Fibroblast of pulmonary artery (primary cell): ENCODE measurements around the gene RNF112.
A peak's percentile ranks its signal among the peaks of the same experiment; 100 is the strongest.

ENCODE experiments used
- DNase-seq: peaks from one replicate; pipeline ENCODE4 v3.0.0-alpha.2; 2010; ENCODE audit warnings: low read depth
- H3K4me3 ChIP-seq: replicated peaks from 2 replicates; pipeline ENCODE4 v1.5.1; 2011; ENCODE audit warnings: low read depth, mild to moderate bottlenecking, control low read depth, low read length, moderate library complexity
- TF ChIP-seq, protein P1 (sequence below): IDR thresholded peaks from 2 replicates; pipeline ENCODE4 v1.5.1; 2011; ENCODE audit warnings: mild to moderate bottlenecking, control low read depth, low read length, inconsistent platforms; ENCODE audit errors: missing control alignments

RNF112 gene

DNA sequence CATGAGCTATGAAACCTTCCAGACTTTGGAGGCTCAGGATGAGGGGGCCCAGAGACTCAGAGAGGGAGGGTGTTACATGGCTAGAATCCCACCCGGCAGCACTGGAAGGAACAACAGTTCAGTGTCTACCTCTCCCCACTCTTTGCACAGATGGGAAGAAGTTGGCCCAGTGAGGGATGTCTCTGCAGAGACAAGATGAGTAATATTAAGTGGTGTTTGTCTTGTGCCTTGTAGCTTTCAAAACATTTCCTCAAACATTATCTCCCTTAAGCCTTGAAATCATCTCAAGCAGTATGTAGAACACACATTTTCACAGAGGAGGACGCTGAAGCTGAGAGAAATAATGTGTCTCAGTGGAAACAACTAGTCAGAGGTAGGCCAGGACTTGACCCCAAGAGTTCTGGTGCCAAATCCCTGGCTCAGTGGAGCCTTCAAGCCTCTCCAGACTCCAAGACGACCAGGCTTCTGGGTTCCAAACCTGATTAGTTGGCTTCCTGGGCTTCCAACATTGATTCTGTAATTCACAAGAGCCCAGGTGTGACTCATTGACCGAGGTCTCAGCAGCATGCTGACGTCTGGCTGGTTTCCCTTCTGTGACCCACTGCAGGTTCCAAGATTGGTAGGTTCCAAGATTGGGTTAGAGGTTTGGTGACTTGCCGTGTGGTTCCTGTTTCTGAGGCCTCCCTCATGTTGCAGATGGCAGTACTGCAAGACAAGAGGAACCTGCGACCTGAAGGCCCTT is 7.4 kb downstream of the RNF112 start:
- peak; percentile 58 for DNase-seq
- TF ChIP-seq, protein P1, sequence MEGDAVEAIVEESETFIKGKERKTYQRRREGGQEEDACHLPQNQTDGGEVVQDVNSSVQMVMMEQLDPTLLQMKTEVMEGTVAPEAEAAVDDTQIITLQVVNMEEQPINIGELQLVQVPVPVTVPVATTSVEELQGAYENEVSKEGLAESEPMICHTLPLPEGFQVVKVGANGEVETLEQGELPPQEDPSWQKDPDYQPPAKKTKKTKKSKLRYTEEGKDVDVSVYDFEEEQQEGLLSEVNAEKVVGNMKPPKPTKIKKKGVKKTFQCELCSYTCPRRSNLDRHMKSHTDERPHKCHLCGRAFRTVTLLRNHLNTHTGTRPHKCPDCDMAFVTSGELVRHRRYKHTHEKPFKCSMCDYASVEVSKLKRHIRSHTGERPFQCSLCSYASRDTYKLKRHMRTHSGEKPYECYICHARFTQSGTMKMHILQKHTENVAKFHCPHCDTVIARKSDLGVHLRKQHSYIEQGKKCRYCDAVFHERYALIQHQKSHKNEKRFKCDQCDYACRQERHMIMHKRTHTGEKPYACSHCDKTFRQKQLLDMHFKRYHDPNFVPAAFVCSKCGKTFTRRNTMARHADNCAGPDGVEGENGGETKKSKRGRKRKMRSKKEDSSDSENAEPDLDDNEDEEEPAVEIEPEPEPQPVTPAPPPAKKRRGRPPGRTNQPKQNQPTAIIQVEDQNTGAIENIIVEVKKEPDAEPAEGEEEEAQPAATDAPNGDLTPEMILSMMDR, result peak; percentile 1
- H3K4me3 ChIP-seq, result no peak overlapping the region

DNA sequence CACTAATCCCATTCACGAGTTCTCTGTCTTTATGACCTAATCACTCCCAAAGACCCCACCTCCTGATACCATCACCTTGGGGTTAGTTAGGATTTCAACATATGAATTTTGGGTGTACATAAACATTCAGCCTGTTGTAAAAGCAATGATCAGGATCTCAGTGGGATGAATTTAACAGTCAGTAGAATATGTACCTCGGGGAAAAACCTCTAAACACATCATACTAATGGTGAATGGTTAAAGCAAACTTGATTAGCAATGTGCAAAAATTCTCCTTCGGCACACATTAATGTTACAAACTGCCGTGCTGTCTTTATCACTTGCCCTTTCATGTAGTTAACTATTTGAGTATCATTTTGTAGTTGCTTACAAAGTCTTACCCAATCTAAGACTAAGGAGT is 10.2 kb downstream of the RNF112 start:
- TF ChIP-seq, protein P1, result no peak
- DNase-seq, result no peak
- H3K4me3 ChIP-seq, result no peak overlapping the region

DNA sequence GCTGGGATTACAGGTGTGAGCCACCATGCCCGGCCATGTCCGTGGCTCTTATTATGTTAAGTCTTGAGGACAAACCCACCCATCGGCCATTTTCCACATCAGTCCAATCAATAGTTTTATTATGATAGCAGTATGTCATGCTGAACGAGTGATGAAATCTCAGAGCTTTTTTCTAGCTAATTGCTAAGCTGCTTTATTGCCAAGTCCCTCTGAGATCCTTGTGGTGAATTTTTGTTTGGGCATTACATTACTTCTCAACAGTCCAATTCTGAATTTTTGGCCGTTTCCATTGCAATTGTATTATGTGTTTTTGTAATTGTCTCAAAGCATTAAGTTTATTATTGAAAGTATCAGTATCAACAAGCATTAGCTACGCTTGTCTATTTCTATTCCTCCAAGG is 10.9 kb downstream of the RNF112 start:
- DNase-seq, result no peak
- H3K4me3 ChIP-seq, result no peak overlapping the region
- TF ChIP-seq, protein P1, result no peak

DNA sequence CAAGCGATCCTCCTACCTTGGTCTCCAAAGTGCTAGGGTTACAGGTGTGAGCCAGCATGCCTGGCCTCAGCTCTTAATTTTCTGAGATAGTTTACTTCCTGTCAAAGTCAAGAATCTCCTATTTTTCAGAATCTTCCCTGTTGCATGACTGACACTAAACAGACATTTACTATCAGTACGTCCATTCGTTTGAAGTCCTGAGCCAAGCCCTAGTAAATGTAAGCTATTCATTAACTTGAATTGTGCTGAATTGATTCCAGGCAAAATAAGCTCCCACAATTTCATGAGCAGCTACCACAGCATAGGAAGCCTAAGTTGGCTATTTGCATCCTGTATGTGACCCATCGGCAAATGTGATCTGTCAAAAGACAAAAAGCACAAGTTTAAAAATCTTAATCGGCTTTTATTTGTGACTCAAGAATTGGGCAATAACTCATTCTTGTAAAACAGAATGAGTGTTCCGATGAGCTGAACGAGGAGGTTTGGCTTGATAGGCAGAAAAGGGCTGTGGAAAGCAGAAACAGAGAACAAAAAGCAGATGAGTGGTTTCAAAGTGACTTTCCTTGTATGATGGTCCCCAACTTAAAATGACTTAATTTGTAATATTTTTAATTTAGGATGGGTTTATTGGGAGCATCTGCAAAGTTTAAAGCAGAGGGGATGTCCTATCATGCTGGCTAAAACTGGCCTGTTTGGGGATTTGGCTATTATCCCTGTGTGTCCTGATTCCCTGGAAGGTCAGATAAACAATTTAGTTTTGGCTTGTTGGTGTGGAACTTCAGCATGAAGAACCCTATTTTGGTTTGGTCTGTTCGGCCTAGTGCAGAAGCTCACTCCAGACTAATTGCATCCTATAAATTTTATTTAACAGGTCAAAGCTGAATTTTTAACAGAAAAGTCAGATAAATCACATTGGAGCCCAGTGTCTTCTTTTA is 14.2 kb downstream of the RNF112 start:
- TF ChIP-seq, protein P1, result no peak
- DNase-seq, result peak; percentile 62
- no peak overlapping the region for H3K4me3 ChIP-seq

DNA sequence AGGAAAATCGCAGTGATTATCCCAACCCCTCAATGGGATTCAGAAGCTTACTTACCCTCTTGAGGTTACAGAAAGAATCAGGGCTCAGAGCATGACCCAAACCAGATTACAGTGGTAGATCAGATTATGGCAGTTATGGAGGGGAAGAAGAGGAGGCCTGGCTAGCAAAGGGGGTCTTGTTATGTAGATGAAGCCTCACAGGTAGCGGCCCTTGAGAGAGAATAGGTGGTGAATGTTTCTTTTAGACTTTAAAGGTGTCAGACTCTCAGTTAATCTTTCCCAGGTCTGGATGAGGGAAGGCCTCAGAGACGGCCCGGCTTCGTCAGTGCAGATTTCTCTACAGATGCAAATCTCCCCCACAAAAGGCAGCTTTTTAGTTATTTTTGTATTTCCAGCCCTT is 15.6 kb downstream of the RNF112 start:
- TF ChIP-seq, protein P1, result no peak
- H3K4me3 ChIP-seq, result no peak overlapping the region
- DNase-seq, result no peak

DNA sequence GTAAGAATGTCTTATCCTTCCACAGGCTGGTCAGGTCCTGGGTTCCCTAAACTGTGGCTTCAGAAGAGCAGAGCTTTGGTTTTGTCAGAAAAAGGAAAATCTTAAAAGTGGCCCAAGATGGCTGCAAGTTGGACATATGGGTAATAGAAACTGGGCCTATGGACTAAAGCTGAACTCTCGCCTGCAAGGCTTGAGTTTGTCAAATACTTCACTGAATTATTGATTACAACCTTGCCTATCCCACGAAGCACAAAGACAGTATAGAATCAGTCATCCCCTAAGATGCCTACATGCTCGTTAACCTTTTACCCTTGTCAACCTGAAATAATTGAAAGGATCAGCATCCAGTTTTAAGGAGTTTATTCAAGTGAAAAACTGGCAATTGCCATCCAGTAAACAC is 20.7 kb downstream of the RNF112 start:
- H3K4me3 ChIP-seq, result no peak overlapping the region
- DNase-seq, result no peak
- TF ChIP-seq, protein P1, result no peak
